H1 (cell line): ENCODE measurements around the gene ASB3. TPM values are rescaled to one million over a fixed set of nuclear protein-coding genes. Genes with fewer than 3 reads are reported as not detected.

Source experiments
- CEBPB ChIP-seq: IDR thresholded peaks from 2 replicates; pipeline ENCODE4 v1.6.1; 2012; ENCODE audit warnings: low read depth, low read length
- EZH2 ChIP-seq: fragments of 200-600 bp; sonication (generic); IDR thresholded peaks from 2 replicates; pipeline ENCODE4 v1.7.1; 2012; ENCODE audit warnings: low read depth, mild to moderate bottlenecking, moderate library complexity, low read length, inconsistent platforms; ENCODE audit not compliant: severe bottlenecking
- HDAC2 ChIP-seq, 2 experiments: fragments of 300-600 bp in 1 of 2; sonication (generic) in 1 of 2; IDR thresholded peaks; 2 replicates each; pipeline ENCODE4 v1.6.1; 2011 to 2012; ENCODE audit warnings: low read depth in 2 of 2, low read length in 2 of 2, mild to moderate bottlenecking in 2 of 2, moderate library complexity in 2 of 2, borderline replicate concordance in 1 of 2, inconsistent platforms in 1 of 2
- NRF1 ChIP-seq: IDR thresholded peaks from 2 replicates; pipeline ENCODE4 v1.6.1; 2011; ENCODE audit warnings: mild to moderate bottlenecking, low read depth, low read length, improper control_type of control experiment
- POLR2AphosphoS5 ChIP-seq: IDR thresholded peaks from 2 replicates; pipeline ENCODE4 v1.6.1; 2011; ENCODE audit warnings: low read depth, low read length
- POU5F1 ChIP-seq: IDR thresholded peaks from 2 replicates; pipeline ENCODE4 v1.6.1; 2011; ENCODE audit warnings: low read depth, mild to moderate bottlenecking, low read length, moderate library complexity
- polyA plus RNA-seq, 7 experiments: library from polyadenylated mRNA; depleted of rRNA in 3 of 7; stranded (reverse) in 5 of 7; unstranded in 2 of 7; fragments of >200 nt in 5 of 7; fragments of 200-250 nt in 2 of 7; gene quantifications; 1 replicate in 5 of 7; 2 replicates in 1 of 7; 4 replicates in 1 of 7; pipeline versions ENCODE4 v1.2.1 to v1.2.3, GENCODE V29; 2011 to 2013; ENCODE audit warnings: missing spikeins in 2 of 7, mixed read lengths in 2 of 7
- total RNA-seq: library from RNA; stranded (reverse); fragmentation: NEBNext Ultra II Directional; extraction: Animal tissue kit (Norgen Biotek cat#: 25700); gene quantifications from 2 replicates; pipeline ENCODE4 v1.2.1, GENCODE V29; 2021
- TF ChIP-seq, protein P1 (sequence below): fragments of 300-600 bp; sonication (generic); IDR thresholded peaks from 2 replicates; pipeline ENCODE4 v1.7.1; 2012; ENCODE audit warnings: low read length, moderate library complexity, mild to moderate bottlenecking, inconsistent platforms; ENCODE audit not compliant: insufficient replicate concordance
- TF ChIP-seq, protein P2 (sequence below): IDR thresholded peaks from 2 replicates; pipeline ENCODE4 v1.6.1; 2012; ENCODE audit warnings: low read length, inconsistent platforms

ASB3 gene
- total and polyA plus RNA-seq, 2 of the 8 experiments (the other 6 are each of a cell fraction or from before 2014, with no cell fraction given): 22.6 to 25.4 TPM

DNA sequence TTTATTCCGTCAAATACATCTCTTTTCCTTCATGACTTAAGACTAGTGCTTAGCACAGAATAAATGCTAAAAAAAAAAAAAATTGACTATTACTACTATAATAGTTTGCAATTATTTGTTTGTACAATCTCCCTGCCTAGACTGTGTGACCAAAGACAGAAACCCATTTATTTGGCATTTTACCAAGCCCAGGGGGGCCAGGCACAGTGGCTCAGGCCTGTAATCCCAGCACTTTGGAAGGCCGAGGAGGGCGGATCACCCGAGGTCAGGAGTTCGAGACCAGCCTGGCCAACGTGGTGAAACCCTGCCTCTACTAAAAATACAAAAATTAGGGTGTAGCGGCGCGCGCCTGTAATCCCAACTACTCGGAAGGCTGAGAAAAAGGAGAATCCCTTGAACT, 1.4 kb downstream of the ASB3 start (continued):
- TF ChIP-seq, protein P1, sequence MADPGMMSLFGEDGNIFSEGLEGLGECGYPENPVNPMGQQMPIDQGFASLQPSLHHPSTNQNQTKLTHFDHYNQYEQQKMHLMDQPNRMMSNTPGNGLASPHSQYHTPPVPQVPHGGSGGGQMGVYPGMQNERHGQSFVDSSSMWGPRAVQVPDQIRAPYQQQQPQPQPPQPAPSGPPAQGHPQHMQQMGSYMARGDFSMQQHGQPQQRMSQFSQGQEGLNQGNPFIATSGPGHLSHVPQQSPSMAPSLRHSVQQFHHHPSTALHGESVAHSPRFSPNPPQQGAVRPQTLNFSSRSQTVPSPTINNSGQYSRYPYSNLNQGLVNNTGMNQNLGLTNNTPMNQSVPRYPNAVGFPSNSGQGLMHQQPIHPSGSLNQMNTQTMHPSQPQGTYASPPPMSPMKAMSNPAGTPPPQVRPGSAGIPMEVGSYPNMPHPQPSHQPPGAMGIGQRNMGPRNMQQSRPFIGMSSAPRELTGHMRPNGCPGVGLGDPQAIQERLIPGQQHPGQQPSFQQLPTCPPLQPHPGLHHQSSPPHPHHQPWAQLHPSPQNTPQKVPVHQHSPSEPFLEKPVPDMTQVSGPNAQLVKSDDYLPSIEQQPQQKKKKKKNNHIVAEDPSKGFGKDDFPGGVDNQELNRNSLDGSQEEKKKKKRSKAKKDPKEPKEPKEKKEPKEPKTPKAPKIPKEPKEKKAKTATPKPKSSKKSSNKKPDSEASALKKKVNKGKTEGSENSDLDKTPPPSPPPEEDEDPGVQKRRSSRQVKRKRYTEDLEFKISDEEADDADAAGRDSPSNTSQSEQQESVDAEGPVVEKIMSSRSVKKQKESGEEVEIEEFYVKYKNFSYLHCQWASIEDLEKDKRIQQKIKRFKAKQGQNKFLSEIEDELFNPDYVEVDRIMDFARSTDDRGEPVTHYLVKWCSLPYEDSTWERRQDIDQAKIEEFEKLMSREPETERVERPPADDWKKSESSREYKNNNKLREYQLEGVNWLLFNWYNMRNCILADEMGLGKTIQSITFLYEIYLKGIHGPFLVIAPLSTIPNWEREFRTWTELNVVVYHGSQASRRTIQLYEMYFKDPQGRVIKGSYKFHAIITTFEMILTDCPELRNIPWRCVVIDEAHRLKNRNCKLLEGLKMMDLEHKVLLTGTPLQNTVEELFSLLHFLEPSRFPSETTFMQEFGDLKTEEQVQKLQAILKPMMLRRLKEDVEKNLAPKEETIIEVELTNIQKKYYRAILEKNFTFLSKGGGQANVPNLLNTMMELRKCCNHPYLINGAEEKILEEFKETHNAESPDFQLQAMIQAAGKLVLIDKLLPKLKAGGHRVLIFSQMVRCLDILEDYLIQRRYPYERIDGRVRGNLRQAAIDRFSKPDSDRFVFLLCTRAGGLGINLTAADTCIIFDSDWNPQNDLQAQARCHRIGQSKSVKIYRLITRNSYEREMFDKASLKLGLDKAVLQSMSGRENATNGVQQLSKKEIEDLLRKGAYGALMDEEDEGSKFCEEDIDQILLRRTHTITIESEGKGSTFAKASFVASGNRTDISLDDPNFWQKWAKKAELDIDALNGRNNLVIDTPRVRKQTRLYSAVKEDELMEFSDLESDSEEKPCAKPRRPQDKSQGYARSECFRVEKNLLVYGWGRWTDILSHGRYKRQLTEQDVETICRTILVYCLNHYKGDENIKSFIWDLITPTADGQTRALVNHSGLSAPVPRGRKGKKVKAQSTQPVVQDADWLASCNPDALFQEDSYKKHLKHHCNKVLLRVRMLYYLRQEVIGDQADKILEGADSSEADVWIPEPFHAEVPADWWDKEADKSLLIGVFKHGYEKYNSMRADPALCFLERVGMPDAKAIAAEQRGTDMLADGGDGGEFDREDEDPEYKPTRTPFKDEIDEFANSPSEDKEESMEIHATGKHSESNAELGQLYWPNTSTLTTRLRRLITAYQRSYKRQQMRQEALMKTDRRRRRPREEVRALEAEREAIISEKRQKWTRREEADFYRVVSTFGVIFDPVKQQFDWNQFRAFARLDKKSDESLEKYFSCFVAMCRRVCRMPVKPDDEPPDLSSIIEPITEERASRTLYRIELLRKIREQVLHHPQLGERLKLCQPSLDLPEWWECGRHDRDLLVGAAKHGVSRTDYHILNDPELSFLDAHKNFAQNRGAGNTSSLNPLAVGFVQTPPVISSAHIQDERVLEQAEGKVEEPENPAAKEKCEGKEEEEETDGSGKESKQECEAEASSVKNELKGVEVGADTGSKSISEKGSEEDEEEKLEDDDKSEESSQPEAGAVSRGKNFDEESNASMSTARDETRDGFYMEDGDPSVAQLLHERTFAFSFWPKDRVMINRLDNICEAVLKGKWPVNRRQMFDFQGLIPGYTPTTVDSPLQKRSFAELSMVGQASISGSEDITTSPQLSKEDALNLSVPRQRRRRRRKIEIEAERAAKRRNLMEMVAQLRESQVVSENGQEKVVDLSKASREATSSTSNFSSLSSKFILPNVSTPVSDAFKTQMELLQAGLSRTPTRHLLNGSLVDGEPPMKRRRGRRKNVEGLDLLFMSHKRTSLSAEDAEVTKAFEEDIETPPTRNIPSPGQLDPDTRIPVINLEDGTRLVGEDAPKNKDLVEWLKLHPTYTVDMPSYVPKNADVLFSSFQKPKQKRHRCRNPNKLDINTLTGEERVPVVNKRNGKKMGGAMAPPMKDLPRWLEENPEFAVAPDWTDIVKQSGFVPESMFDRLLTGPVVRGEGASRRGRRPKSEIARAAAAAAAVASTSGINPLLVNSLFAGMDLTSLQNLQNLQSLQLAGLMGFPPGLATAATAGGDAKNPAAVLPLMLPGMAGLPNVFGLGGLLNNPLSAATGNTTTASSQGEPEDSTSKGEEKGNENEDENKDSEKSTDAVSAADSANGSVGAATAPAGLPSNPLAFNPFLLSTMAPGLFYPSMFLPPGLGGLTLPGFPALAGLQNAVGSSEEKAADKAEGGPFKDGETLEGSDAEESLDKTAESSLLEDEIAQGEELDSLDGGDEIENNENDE: no peak
- TF ChIP-seq POLR2AphosphoS5: no peak
- TF ChIP-seq, protein P2, sequence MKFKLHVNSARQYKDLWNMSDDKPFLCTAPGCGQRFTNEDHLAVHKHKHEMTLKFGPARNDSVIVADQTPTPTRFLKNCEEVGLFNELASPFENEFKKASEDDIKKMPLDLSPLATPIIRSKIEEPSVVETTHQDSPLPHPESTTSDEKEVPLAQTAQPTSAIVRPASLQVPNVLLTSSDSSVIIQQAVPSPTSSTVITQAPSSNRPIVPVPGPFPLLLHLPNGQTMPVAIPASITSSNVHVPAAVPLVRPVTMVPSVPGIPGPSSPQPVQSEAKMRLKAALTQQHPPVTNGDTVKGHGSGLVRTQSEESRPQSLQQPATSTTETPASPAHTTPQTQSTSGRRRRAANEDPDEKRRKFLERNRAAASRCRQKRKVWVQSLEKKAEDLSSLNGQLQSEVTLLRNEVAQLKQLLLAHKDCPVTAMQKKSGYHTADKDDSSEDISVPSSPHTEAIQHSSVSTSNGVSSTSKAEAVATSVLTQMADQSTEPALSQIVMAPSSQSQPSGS: no peak
- no peak for TF ChIP-seq CEBPB
- no peak for TF ChIP-seq NRF1
- TF ChIP-seq HDAC2 (IDR thresholded peaks at IDR 0.05; ENCODE audit: borderline replicate concordance in 1 of 2, low read depth in 2 of 2, low read length in 2 of 2): no peak
- no peak for TF ChIP-seq EZH2
- TF ChIP-seq POU5F1: no peak
